CD14-positive monocyte (primary cell): ENCODE measurements around the gene TTPAL. TPM values are rescaled to one million over a fixed set of nuclear protein-coding genes. Genes with fewer than 3 reads are reported as not detected.

Source experiments
- DNase-seq, 3 donors: peaks; one replicate each; pipeline ENCODE4 v3.0.0-alpha.2; 2011 to 2022
- H2AFZ ChIP-seq: 2 replicates; pipeline ENCODE4 v1.6.0; 2012; ENCODE audit warnings: mild to moderate bottlenecking, low read depth, low read length, inconsistent platforms; ENCODE audit not compliant: insufficient read depth, poor library complexity, severe bottlenecking
- H3K27ac ChIP-seq, 2 donors: 1 replicate in 1 of 2; 2 replicates in 1 of 2; pipeline ENCODE4 v1.5.1; 2012 to 2013; ENCODE audit warnings: low read length in 2 of 2, control low read depth in 1 of 2, inconsistent platforms in 1 of 2, low read depth in 1 of 2, mild to moderate bottlenecking in 1 of 2
- H3K27me3 ChIP-seq, 2 donors: one replicate each; pipeline versions ENCODE4 v1.6.0 to v1.6.1; 2011 to 2013; ENCODE audit warnings: low read length in 2 of 2; ENCODE audit not compliant: control insufficient read depth in 2 of 2, insufficient read depth in 2 of 2
- H3K36me3 ChIP-seq, 2 donors: replicated peaks in 1 of 2; 1 replicate in 1 of 2; 2 replicates in 1 of 2; pipeline versions ENCODE4 v1.5.1 to v1.6.1; 2012 to 2013; ENCODE audit warnings: low read length in 2 of 2, control low read depth in 1 of 2, inconsistent platforms in 1 of 2, mild to moderate bottlenecking in 1 of 2; ENCODE audit not compliant: insufficient read depth in 2 of 2, control insufficient read depth in 1 of 2
- H3K4me1 ChIP-seq, 2 donors: 1 replicate in 1 of 2; 2 replicates in 1 of 2; pipeline versions ENCODE4 v1.5.1 to v1.6.1; 2012 to 2013; ENCODE audit warnings: low read length in 2 of 2, control low read depth in 1 of 2, inconsistent platforms in 1 of 2, mild to moderate bottlenecking in 1 of 2, moderate library complexity in 1 of 2; ENCODE audit not compliant: insufficient read depth in 2 of 2, control insufficient read depth in 1 of 2
- H3K4me2 ChIP-seq: replicated peaks from 2 replicates; pipeline ENCODE3; 2012; ENCODE audit warnings: low read length, moderate library complexity, mild to moderate bottlenecking; ENCODE audit not compliant: poor library complexity, severe bottlenecking; ENCODE audit errors: extremely low read depth
- H3K4me3 ChIP-seq, 3 experiments: fragments of 200-600 bp in 1 of 3; sonication (generic) in 1 of 3; replicated peaks in 1 of 3; 1 replicate in 2 of 3; 2 replicates in 1 of 3; pipeline ENCODE4 v1.5.1; 2011 to 2013; ENCODE audit warnings: low read length in 3 of 3, mild to moderate bottlenecking in 3 of 3, control low read depth in 2 of 3, low read depth in 2 of 3, inconsistent platforms in 1 of 3, moderate library complexity in 1 of 3
- H3K79me2 ChIP-seq: 2 replicates; pipeline ENCODE4 v1.6.0; 2012; ENCODE audit warnings: mild to moderate bottlenecking, control low read depth, inconsistent platforms, low read length, moderate library complexity; ENCODE audit not compliant: insufficient read depth
- H3K9ac ChIP-seq: 2 replicates; pipeline ENCODE4 v1.6.0; 2017; ENCODE audit warnings: low read length, mild to moderate bottlenecking; ENCODE audit not compliant: insufficient read depth, poor library complexity, severe bottlenecking
- H3K9me3 ChIP-seq, 2 donors: replicated peaks in 1 of 2; 1 replicate in 1 of 2; 2 replicates in 1 of 2; pipeline versions ENCODE4 v1.5.1 to v1.6.1; 2012 to 2013; ENCODE audit warnings: low read length in 2 of 2, control low read depth in 1 of 2; ENCODE audit not compliant: control insufficient read depth in 1 of 2, insufficient read depth in 1 of 2
- H4K20me1 ChIP-seq: 2 replicates; pipeline ENCODE4 v1.6.0; 2012; ENCODE audit warnings: mild to moderate bottlenecking, low read length, control low read depth, moderate library complexity; ENCODE audit not compliant: insufficient read depth
- H3K27ac Mint-ChIP-seq, 7 donors: one replicate each; pipeline ENCODE4 v1.8.0; 2020; ENCODE audit warnings: mild to moderate bottlenecking in 7 of 7, mixed read lengths in 7 of 7, moderate library complexity in 6 of 7, inconsistent platforms in 2 of 7
- H3K27me3 Mint-ChIP-seq, 3 donors: one replicate each; pipeline ENCODE4 v1.8.0; 2021 to 2022; ENCODE audit warnings: low read depth in 3 of 3, mild to moderate bottlenecking in 3 of 3, mixed read lengths in 3 of 3, moderate library complexity in 3 of 3, inconsistent platforms in 1 of 3
- H3K36me3 Mint-ChIP-seq, 2 donors: one replicate each; pipeline ENCODE4 v1.8.0; 2020; ENCODE audit warnings: mixed read lengths in 2 of 2, inconsistent platforms in 1 of 2, mild to moderate bottlenecking in 1 of 2
- H3K4me1 Mint-ChIP-seq: one replicate; pipeline ENCODE4 v1.8.0; 2020; ENCODE audit warnings: mild to moderate bottlenecking, mixed read lengths
- H3K4me3 Mint-ChIP-seq, 2 donors: one replicate each; pipeline ENCODE4 v1.8.0; 2020; ENCODE audit warnings: mild to moderate bottlenecking in 2 of 2, mixed read lengths in 2 of 2, moderate library complexity in 1 of 2
- H3K9me3 Mint-ChIP-seq, 7 donors: one replicate each; pipeline ENCODE4 v1.8.0; 2020 to 2022; ENCODE audit warnings: mixed read lengths in 7 of 7, mild to moderate bottlenecking in 6 of 7, moderate library complexity in 6 of 7, inconsistent platforms in 2 of 7
- CTCF ChIP-seq: fragments of 200-600 bp; IDR thresholded peaks from one replicate; pipeline ENCODE4 v1.8.0; 2022; ENCODE audit warnings: antibody characterized with exemption, mild to moderate bottlenecking
- WGBS: methylation state at CpG from one replicate; pipeline ENCODE4 v1.1.5; 2013; ENCODE audit warnings: missing lambda C conversion rate; ENCODE audit not compliant: insufficient coverage; 5-methylcytosine and 5-hydroxymethylcytosine counted together
- intact Hi-C, 2 donors: fragments of 100-400 bp; cut with micrococcal nuclease; formaldehyde crosslinking; loops; one replicate each; pipeline versions ENCODE4 v1.15.0 to v1.15.1; 2023
- polyA plus RNA-seq, 3 donors: library from polyadenylated mRNA; depleted of rRNA in 1 of 3; unstranded in 2 of 3; stranded (reverse) in 1 of 3; fragments of 300-500 nt in 2 of 3; fragments of >200 nt in 1 of 3; fragmentation: Illumina TruSeq in 2 of 3; gene quantifications; 1 replicate in 2 of 3; 2 replicates in 1 of 3; pipeline ENCODE4 v1.2.3, GENCODE V29; 2012 to 2021

The TTPAL gene
- polyA plus RNA-seq, 3 donors, result 1.5 to 4.9 (median 3.0) TPM

DNA sequence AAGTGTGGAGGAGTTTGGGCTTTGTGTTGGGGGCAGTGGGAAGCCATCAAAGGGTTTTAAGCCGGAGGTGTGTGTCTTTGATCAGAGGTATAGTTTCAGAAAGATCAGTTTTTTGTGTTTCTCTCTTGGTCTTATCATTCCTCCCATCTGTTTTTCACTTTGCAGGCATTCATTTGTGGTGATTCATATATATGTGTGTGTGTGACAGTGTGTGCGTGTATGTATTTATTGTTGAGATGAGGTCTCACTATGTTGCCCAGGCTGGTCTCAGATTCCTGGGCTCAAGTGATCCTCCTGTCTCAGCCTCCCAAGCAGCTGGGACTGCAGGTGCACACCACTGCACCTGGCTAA lies 57.3 kb downstream of the TTPAL start:
- Histone ChIP-seq H4K20me1 (no peaks in the 10 kb centered on the region), H3K36me3 (no peaks in the 10 kb centered on the region), H3K27ac (no peak overlapping the region), H3K9ac (no peak overlapping the region), H3K4me2 (no peak overlapping the region), H3K27me3 (no peaks in the 10 kb centered on the region), H3K4me1 (peaks cover 22 to 29% of the 10 kb centered on the region in 2 donors), H3K4me3 (no peak overlapping the region), H2AFZ (no peak overlapping the region), H3K9me3 (no peaks in the 10 kb centered on the region), H3K79me2 (no peaks in the 10 kb centered on the region)
- intact Hi-C loops, result loop anchor here in 1 of 2 donors (5.0 kb wide), 1 partner anchor 69 kb away; no protein-coding TSS in a partner anchor
- peaks cover 0 to 6% (median 0%) of the 10 kb centered on the region in 3 donors for H3K27me3 Mint-ChIP-seq
- no peak overlapping the region for H3K27ac Mint-ChIP-seq
- H3K36me3 Mint-ChIP-seq, result no peaks in the 10 kb centered on the region
- H3K4me1 Mint-ChIP-seq, result peaks cover 16% of the 10 kb centered on the region
- WGBS, result no CpG with 5 or more reads among the region's 2 CpGs
- no peak for DNase-seq
- no peaks in the 10 kb centered on the region for H3K9me3 Mint-ChIP-seq
- no peak overlapping the region for H3K4me3 Mint-ChIP-seq
- no peak for TF ChIP-seq CTCF

- Histone ChIP-seq H3K9me3 (no peaks in the 10 kb centered on the region), H3K27me3 (no peaks in the 10 kb centered on the region), H3K36me3 (no peaks in the 10 kb centered on the region), H4K20me1 (no peaks in the 10 kb centered on the region), H3K27ac (no peak overlapping the region), H3K4me1 (peaks cover 22 to 29% of the 10 kb centered on the region in 2 donors), H2AFZ (no peak overlapping the region), H3K9ac (no peak overlapping the region), H3K79me2 (no peaks in the 10 kb centered on the region), H3K4me3 (no peak overlapping the region), H3K4me2 (no peak overlapping the region)
- DNase-seq, result no peak
- intact Hi-C loops, result loop anchor here in 1 of 2 donors (5.0 kb wide), 1 partner anchor 68 kb away; no protein-coding TSS in a partner anchor
- Mint-ChIP-seq H3K36me3 (no peaks in the 10 kb centered on the region), H3K4me3 (no peak overlapping the region), H3K4me1 (peaks cover 17% of the 10 kb centered on the region), H3K27ac (no peak overlapping the region), H3K27me3 (peaks cover 0 to 3% (median 0%) of the 10 kb centered on the region in 3 donors), H3K9me3 (no peaks in the 10 kb centered on the region)
- 100% methylated on average over 3 of the region's 4 CpGs for WGBS
- TF ChIP-seq CTCF, result no peak
Observed at GRCh38 chr20:44533928-44534327, 58.3 kb downstream of the TTPAL start.
